MM.1S (cell line): ENCODE data around the gene PHETA1.
"Not testable (repeated sequence)": the region's sequence is repeated elsewhere in the genome, so short reads cannot be mapped to it uniquely, and the experiment has no call there.

Source experiments
- DNase-seq: peaks from one replicate; pipeline ENCODE4 v3.0.0-alpha.2; 2015
- H2AFZ ChIP-seq: fragments of 300-600 bp; sonication (generic); 2 replicates; pipeline ENCODE4 v1.6.0; 2016; ENCODE audit warnings: antibody characterized with exemption, low read length
- H3F3A ChIP-seq: fragments of 300-600 bp; sonication (generic); 2 replicates; pipeline ENCODE4 v1.6.1; 2016; ENCODE audit warnings: mild to moderate bottlenecking, antibody characterized with exemption, low read length, moderate library complexity, mixed read lengths; ENCODE audit not compliant: insufficient read depth
- H3K27ac ChIP-seq: fragments of 300-600 bp; sonication (generic); 2 replicates; pipeline ENCODE4 v1.5.1; 2016; ENCODE audit warnings: mild to moderate bottlenecking, low read length
- H3K27me3 ChIP-seq: fragments of 300-600 bp; sonication (generic); replicated peaks from 2 replicates; pipeline ENCODE4 v1.6.0; 2016; ENCODE audit warnings: low read length; ENCODE audit not compliant: insufficient read depth
- H3K36me3 ChIP-seq: fragments of 300-600 bp; sonication (generic); replicated peaks from 2 replicates; pipeline ENCODE4 v1.6.1; 2016; ENCODE audit warnings: mild to moderate bottlenecking, low read length, mixed read lengths; ENCODE audit not compliant: insufficient read depth
- H3K4me1 ChIP-seq: fragments of 300-600 bp; sonication (generic); 2 replicates; pipeline ENCODE4 v1.6.1; 2016; ENCODE audit warnings: low read length, mixed read lengths
- H3K4me2 ChIP-seq: fragments of 300-600 bp; sonication (generic); 2 replicates; pipeline ENCODE4 v1.6.0; 2016; ENCODE audit warnings: low read depth, low read length
- H3K4me3 ChIP-seq: fragments of 300-600 bp; sonication (generic); 2 replicates; pipeline ENCODE4 v1.5.1; 2016; ENCODE audit warnings: low read length, mixed read lengths
- H3K79me2 ChIP-seq: fragments of 300-600 bp; sonication (generic); 2 replicates; pipeline ENCODE4 v1.6.1; 2016; ENCODE audit warnings: mixed run types, low read length, mixed read lengths
- H3K9ac ChIP-seq: fragments of 300-600 bp; sonication (generic); 2 replicates; pipeline ENCODE4 v1.6.1; 2016; ENCODE audit warnings: low read length, mixed read lengths
- H3K9me2 ChIP-seq: fragments of 300-600 bp; sonication (generic); replicated peaks from 2 replicates; pipeline ENCODE4 v1.6.1; 2016; ENCODE audit warnings: mild to moderate bottlenecking, low read length, mixed read lengths; ENCODE audit not compliant: insufficient read depth
- H3K9me3 ChIP-seq: fragments of 300-600 bp; sonication (generic); replicated peaks from 2 replicates; pipeline ENCODE4 v1.6.1; 2016; ENCODE audit warnings: mild to moderate bottlenecking, low read length, mixed read lengths; ENCODE audit not compliant: insufficient read depth
- H4K20me1 ChIP-seq: fragments of 300-600 bp; sonication (generic); 2 replicates; pipeline ENCODE4 v1.6.1; 2016; ENCODE audit warnings: mild to moderate bottlenecking, low read length, moderate library complexity, mixed read lengths; ENCODE audit not compliant: insufficient read depth
- CTCF ChIP-seq: fragments of 300-600 bp; sonication (generic); IDR thresholded peaks from 2 replicates; pipeline ENCODE4 v1.5.1; 2016; ENCODE audit warnings: antibody characterized with exemption, low read length, mixed read lengths
- EZH2 ChIP-seq: fragments of 300-600 bp; sonication (generic); optimal IDR thresholded peaks from 2 replicates; pipeline ENCODE3; 2017; ENCODE audit warnings: low read depth, mild to moderate bottlenecking, antibody characterized with exemption, low read length, mixed read lengths
- EZH2phosphoT487 ChIP-seq: fragments of 300-600 bp; sonication (generic); IDR thresholded peaks from 2 replicates; pipeline ENCODE4 v1.6.1; 2018; ENCODE audit warnings: antibody characterized with exemption, low read length

The PHETA1 gene

GRCh38 chr12:111342376-111342775 is 26.5 kb downstream of the PHETA1 start:
- Histone ChIP-seq H3K9me2 (no peaks in the 10 kb centered on the region), H3K4me1 (no peaks in the 10 kb centered on the region), H3F3A (no peaks in the 10 kb centered on the region), H3K27me3 (no peaks in the 10 kb centered on the region), H3K4me2 (no peak overlapping the region), H2AFZ (no peak overlapping the region), H3K27ac (no peak overlapping the region), H3K4me3 (no peak overlapping the region), H3K9me3 (no peaks in the 10 kb centered on the region), H3K9ac (no peak overlapping the region), H4K20me1 (no peaks in the 10 kb centered on the region), H3K79me2 (no peaks in the 10 kb centered on the region), H3K36me3 (no peaks in the 10 kb centered on the region)
- TF ChIP-seq EZH2phosphoT487 (no peak), EZH2 (no peak), CTCF (no peak)
- DNase-seq: no peak

GRCh38 chr12:111341426-111342065 is 27.3 kb downstream of the PHETA1 start:
- H3K9ac ChIP-seq: no peak overlapping the region
- TF ChIP-seq EZH2 (no peak), EZH2phosphoT487 (no peak), CTCF (no peak)

GRCh38 chr12:111340680-111341079 is 28.2 kb downstream of the PHETA1 start:
- H3K27ac ChIP-seq, H3K4me1 ChIP-seq, H3K4me2 ChIP-seq, H3K27me3 ChIP-seq, H3K9me2 ChIP-seq, H3K36me3 ChIP-seq, H3K9me3 ChIP-seq, H4K20me1 ChIP-seq, H3K79me2 ChIP-seq, H2AFZ ChIP-seq, H3K9ac ChIP-seq, H3F3A ChIP-seq, H3K4me3 ChIP-seq, DNase-seq: not testable (repeated sequence)

More at GRCh38 chr12:111341426-111342065, 27.3 kb downstream of the PHETA1 start:
- DNase-seq: no peak
- Histone ChIP-seq H3K4me1 (no peaks in the 10 kb centered on the region), H3K27ac (no peak overlapping the region), H4K20me1 (no peaks in the 10 kb centered on the region), H3K9me2 (no peaks in the 10 kb centered on the region), H3K27me3 (no peaks in the 10 kb centered on the region), H3K4me3 (no peak overlapping the region), H3K9me3 (no peaks in the 10 kb centered on the region), H3K4me2 (no peak overlapping the region), H3K36me3 (no peaks in the 10 kb centered on the region), H2AFZ (no peak overlapping the region), H3K79me2 (no peaks in the 10 kb centered on the region), H3F3A (no peaks in the 10 kb centered on the region)

- H2AFZ ChIP-seq: no peak overlapping the region
- no peak for DNase-seq
- H3K27ac ChIP-seq: no peak overlapping the region
- no peaks in the 10 kb centered on the region for H3K9me3 ChIP-seq
- TF ChIP-seq EZH2phosphoT487 (no peak), EZH2 (no peak), CTCF (no peak)
- H3K4me1 ChIP-seq: no peaks in the 10 kb centered on the region
- no peaks in the 10 kb centered on the region for H3F3A ChIP-seq
- no peak overlapping the region for H3K4me3 ChIP-seq
- H3K4me2 ChIP-seq: no peak overlapping the region
- H3K79me2 ChIP-seq: no peaks in the 10 kb centered on the region
- H3K9me2 ChIP-seq: no peaks in the 10 kb centered on the region
- H4K20me1 ChIP-seq: no peaks in the 10 kb centered on the region
- H3K9ac ChIP-seq: no peak overlapping the region
- no peaks in the 10 kb centered on the region for H3K27me3 ChIP-seq
- no peaks in the 10 kb centered on the region for H3K36me3 ChIP-seq
These were observed 28.7 kb downstream of the PHETA1 start for GRCh38 chr12:111340231-111340630.
